HG03025 (cell line): ENCODE results near the gene DNAJC17.

Source experiments
- ATAC-seq: cut with Tn5 transposase; IDR thresholded peaks from one replicate; pipeline ENCODE4 v1.9.1; 2021; ENCODE audit warnings: mild to moderate bottlenecking, moderate library complexity; ENCODE audit not compliant: unreplicated experiment, low FRiP score

Gene DNAJC17

GRCh38 chr15:40793216-40793989, 13.9 kb downstream of the DNAJC17 start:
- no peak for ATAC-seq

- no peak for ATAC-seq
These were observed 14.9 kb downstream of the DNAJC17 start for GRCh38 chr15:40792394-40792793.

- ATAC-seq = no peak
These were observed 16.6 kb downstream of the DNAJC17 start for GRCh38 chr15:40790718-40791117.

- no peak for ATAC-seq
These were observed 17.3 kb downstream of the DNAJC17 start for GRCh38 chr15:40789999-40790398.

- ATAC-seq = no peak
These were observed 18.2 kb downstream of the DNAJC17 start for GRCh38 chr15:40789119-40789518.

- no peak for ATAC-seq
These were observed 19.3 kb downstream of the DNAJC17 start for GRCh38 chr15:40787991-40788390.

- ATAC-seq = no peak
These were observed 19.9 kb downstream of the DNAJC17 start for GRCh38 chr15:40787344-40787841.

GRCh38 chr15:40785814-40786213, 21.5 kb downstream of the DNAJC17 start:
- no peak for ATAC-seq

GRCh38 chr15:40785164-40785563, 22.1 kb downstream of the DNAJC17 start:
- no peak for ATAC-seq

- ATAC-seq = no peak
These were observed 24.6 kb downstream of the DNAJC17 start for GRCh38 chr15:40782609-40783227.

GRCh38 chr15:40776537-40777141, 30.6 kb downstream of the DNAJC17 start:
- ATAC-seq = no peak

- no peak for ATAC-seq
These were observed 31.3 kb downstream of the DNAJC17 start for GRCh38 chr15:40775740-40776536.

- no peak for ATAC-seq
These were observed 32.3 kb downstream of the DNAJC17 start for GRCh38 chr15:40775007-40775406.

GRCh38 chr15:40773902-40774301, 33.4 kb downstream of the DNAJC17 start:
- ATAC-seq = no peak

- ATAC-seq = no peak
These were observed 33.8 kb downstream of the DNAJC17 start for GRCh38 chr15:40773496-40773895.

GRCh38 chr15:40772014-40772413, 35.3 kb downstream of the DNAJC17 start:
- no peak for ATAC-seq

GRCh38 chr15:40771242-40771641, 36.0 kb downstream of the DNAJC17 start:
- ATAC-seq = no peak

- no peak for ATAC-seq
These were observed 37.0 kb downstream of the DNAJC17 start for GRCh38 chr15:40770147-40770721.

- no peak for ATAC-seq
These were observed 37.8 kb downstream of the DNAJC17 start, which contains the start of gene C15orf62 for GRCh38 chr15:40769274-40770146. Gene C15orf62, plus strand, starts transcription at chr15:40769980. Its CDS starts 516 bp downstream, at chr15:40770496.
